Neural progenitor cell (in vitro differentiated cells): ENCODE measurements around the gene AMOTL2.

Experiments used
- CTCF ChIP-seq: fragments of 200-600 bp; sonication (generic); IDR thresholded peaks from 2 replicates; pipeline ENCODE4 v1.5.1; 2017; ENCODE audit warnings: antibody characterized with exemption, mild to moderate bottlenecking
- EZH2 ChIP-seq: fragments of 200-600 bp; sonication (generic); IDR thresholded peaks from 2 replicates; pipeline ENCODE4 v1.6.1; 2017; ENCODE audit warnings: antibody characterized with exemption, mild to moderate bottlenecking, moderate library complexity
- EZH2phosphoT487 ChIP-seq: fragments of 200-600 bp; sonication (generic); IDR thresholded peaks from 2 replicates; pipeline ENCODE4 v1.6.1; 2017; ENCODE audit warnings: antibody characterized with exemption

- no peak for TF ChIP-seq EZH2
- TF ChIP-seq CTCF: no peak
- TF ChIP-seq EZH2phosphoT487: no peak
Observed at GRCh38 chr3:134394380-134394779, 20.1 kb upstream of the AMOTL2 start.
